Stimulated activated CD4-positive, alpha-beta T cell treated with anti-CD3 and anti-CD28 coated beads, Interleukin-1b, Interleukin-23, amount 100 ng/mL, for 4 hours (primary cell): Measurements from ENCODE around the gene BLCAP.
"Not testable (repeated sequence)": the region's sequence is repeated elsewhere in the genome, so short reads cannot be mapped to it uniquely, and the experiment has no call there.

ENCODE experiments used
- DNase-seq, 2 donors: peaks; one replicate each; pipeline ENCODE4 v3.0.0-alpha.2; 2020; ENCODE audit warnings: low read depth in 2 of 2

BLCAP gene

GRCh38 chr20:37484331-37484730, 43.3 kb downstream of the BLCAP start:
- DNase-seq = no peak

- no peak for DNase-seq
Measured at GRCh38 chr20:37481610-37482009, 46.1 kb downstream of the BLCAP start.

DNA sequence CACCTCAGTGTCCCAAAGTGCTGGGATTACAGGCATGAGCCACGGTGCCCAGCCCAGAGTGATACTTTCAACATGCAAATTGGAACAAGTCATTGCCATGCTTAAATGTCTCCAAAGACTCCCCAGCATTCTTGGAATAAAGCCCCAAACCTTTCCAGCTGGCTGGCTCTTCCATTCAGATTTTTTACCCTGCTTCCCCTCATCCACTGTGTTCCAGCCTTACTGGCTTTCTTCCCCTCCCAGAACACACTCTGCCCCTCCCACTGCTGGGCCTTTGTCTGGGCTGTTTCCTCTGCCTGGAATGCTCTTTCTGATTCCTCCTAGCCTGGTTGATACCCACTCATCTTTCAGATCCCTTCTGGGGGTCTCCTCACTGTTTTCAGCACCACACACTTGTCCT, 46.8 kb downstream of the BLCAP start:
- DNase-seq = no peak

- DNase-seq = no peak
Measured at GRCh38 chr20:37479925-37480691, 47.6 kb downstream of the BLCAP start.

DNA sequence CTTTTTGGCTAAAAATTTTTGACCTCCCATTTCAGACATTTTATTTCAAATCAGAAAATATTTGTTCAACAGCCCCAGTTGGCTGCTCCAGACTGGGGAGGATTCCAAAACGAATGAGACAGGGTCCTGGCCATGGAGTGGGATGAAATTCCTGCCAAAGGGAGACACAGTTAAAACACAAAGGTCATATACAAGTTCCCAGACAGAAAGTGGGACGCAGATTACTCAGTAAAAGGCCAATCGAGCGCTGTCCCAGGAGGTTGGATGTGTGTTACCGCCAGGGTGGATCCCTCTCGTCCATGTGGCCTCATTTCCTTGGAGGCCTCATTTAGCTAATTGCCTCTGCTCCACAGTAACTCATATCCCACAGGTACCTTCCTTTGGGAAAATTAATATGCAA, 48.4 kb downstream of the BLCAP start:
- DNase-seq = no peak

DNA sequence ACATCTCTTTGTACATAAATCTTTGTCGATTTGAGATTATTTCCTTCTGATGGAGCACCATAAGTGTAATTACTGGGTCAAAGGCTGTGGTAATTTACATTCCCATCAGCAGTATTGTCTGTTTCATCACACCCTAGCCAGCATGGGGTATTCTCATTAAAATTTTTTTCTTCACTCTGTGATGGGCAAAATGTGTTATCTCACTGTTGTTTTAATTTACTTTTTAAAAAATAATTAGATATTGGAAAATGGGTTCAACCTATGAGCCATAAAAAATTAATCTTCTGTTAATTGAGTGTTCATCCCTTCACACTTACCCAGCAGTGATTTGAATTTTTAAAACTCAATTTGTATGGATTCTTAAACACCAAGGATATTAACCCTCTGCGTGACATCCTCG, 50.6 kb downstream of the BLCAP start:
- DNase-seq = no peak

GRCh38 chr20:37475252-37475651, 52.4 kb downstream of the BLCAP start:
- DNase-seq = no peak

DNA sequence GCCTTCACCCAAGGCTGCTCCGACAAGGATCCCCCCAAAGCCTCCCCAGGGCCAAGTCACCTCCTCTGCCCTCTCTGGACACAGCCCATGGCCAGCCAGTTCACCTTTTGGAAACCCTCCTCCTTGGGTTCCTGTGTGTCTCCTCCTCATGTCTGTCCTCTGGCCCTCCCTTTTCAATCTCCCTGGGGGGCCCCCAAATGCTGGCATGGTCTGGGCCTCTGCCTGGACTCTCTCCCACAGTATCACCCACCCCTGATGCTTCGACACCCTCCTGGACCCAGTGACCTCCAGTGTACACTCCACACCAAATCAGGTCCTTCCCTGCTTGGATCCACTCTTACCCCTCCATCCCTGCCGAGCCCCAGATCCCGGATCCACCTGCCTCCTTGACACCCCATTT, 53.3 kb downstream of the BLCAP start:
- DNase-seq = no peak

DNA sequence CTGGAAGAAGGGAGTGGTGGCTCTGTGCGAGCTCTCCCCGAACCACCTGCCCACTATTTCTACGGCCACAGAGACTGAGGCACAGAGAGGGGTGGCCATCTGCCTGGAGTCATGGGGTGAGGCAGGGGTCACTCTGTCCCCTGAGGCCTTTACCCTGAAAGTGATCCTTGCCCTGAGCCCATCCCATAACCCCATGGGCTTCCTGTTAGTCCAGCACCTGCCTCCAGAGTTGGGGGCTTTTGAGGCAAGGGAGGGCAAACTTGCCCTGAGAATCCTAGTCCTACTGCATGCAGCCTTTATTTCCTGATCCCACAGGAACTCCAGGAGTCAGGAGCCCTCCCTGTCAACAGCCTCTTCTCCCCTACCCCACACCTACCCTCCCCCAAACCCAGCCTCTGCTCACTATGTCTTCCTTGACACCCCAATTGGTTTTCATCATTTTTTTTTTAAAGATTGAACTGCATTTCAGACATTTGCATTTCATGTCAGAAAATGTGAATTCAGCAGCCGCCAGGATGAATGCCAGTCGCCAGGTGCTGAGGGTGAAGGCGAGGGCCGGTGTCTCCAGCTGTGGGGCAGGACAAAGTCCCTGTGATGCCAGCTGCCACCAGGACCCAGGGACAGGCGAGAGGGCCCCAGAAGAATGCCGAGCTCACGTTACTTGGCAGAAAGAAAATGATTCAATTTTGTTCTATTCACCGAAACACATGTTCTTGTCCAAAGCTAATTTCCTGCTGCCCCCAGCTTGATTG, 54.3 kb downstream of the BLCAP start:
- no peak for DNase-seq

GRCh38 chr20:37472435-37472834, 55.2 kb downstream of the BLCAP start:
- not testable (repeated sequence) for DNase-seq

- no peak for DNase-seq
Measured at GRCh38 chr20:37471741-37472235, 55.9 kb downstream of the BLCAP start.

GRCh38 chr20:37470190-37470589, 57.5 kb downstream of the BLCAP start:
- not testable (repeated sequence) for DNase-seq

DNA sequence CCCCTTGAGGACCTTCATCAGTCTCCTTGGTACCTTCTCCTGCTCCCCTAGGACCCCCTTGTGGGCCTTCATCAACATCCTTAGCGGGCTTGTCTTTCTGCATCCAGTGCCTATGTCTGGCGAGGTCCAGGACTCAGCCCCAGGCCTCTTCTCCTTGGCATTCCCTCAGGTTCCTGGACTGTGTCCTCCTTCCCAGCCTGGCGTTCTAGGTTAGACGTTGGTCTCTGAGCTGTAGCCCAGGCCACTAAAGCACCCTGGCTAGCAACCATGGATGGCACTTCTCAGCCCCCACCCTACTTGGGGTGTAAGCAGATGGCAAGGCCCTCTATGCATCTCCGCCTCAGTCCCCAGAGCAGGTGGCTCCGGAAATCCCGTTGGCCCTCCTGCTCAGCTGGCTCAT, 58.1 kb downstream of the BLCAP start:
- DNase-seq = no peak

- DNase-seq = no peak
Measured at GRCh38 chr20:37468886-37469285, 58.8 kb downstream of the BLCAP start.
